Neuronal stem cell (in vitro differentiated cells): Measurements from ENCODE around the gene MEGF8.

ENCODE experiments used
- DNase-seq: peaks from one replicate; pipeline ENCODE4 v3.0.0-alpha.2; 2013; ENCODE audit warnings: low spot score
- H2AFZ ChIP-seq: one replicate; pipeline ENCODE4 v1.6.1; 2013; ENCODE audit warnings: mild to moderate bottlenecking, low read length, inconsistent platforms
- H2AK5ac ChIP-seq: 2 replicates; pipeline ENCODE4 v1.6.1; 2013; ENCODE audit warnings: low read depth, mild to moderate bottlenecking, inconsistent platforms, low read length, moderate library complexity, mixed read lengths
- H2BK120ac ChIP-seq: 2 replicates; pipeline ENCODE4 v1.6.1; 2013; ENCODE audit warnings: low read depth, mild to moderate bottlenecking, inconsistent platforms, low read length, moderate library complexity, mixed read lengths
- H2BK12ac ChIP-seq: one replicate; pipeline ENCODE4 v1.6.1; 2013; ENCODE audit warnings: low read length, inconsistent platforms
- H2BK15ac ChIP-seq: 2 replicates; pipeline ENCODE4 v1.6.1; 2013; ENCODE audit warnings: mild to moderate bottlenecking, low read length, inconsistent platforms, mixed read lengths
- H2BK5ac ChIP-seq: one replicate; pipeline ENCODE4 v1.6.1; 2013; ENCODE audit warnings: inconsistent platforms, mild to moderate bottlenecking, low read length, moderate library complexity
- H3K14ac ChIP-seq: one replicate; pipeline ENCODE4 v1.6.1; 2013; ENCODE audit warnings: low read length, inconsistent platforms
- H3K18ac ChIP-seq: 2 replicates; pipeline ENCODE4 v1.6.1; 2013; ENCODE audit warnings: low read length, inconsistent platforms
- H3K23ac ChIP-seq: 2 replicates; pipeline ENCODE4 v1.6.1; 2013; ENCODE audit warnings: low read depth, mild to moderate bottlenecking, mixed read lengths, low read length, inconsistent platforms; ENCODE audit not compliant: poor library complexity
- H3K27ac ChIP-seq: replicated peaks from 3 replicates; pipeline ENCODE4 v1.5.1; 2013; ENCODE audit warnings: low read length, inconsistent platforms
- H3K27me3 ChIP-seq, 3 experiments: 2 replicates each; pipeline ENCODE4 v1.6.1; 2013; ENCODE audit warnings: low read length in 3 of 3, mild to moderate bottlenecking in 2 of 3, inconsistent platforms in 1 of 3, low read depth in 1 of 3, mixed read lengths in 1 of 3, moderate library complexity in 1 of 3; ENCODE audit not compliant: control insufficient read depth in 3 of 3, insufficient read depth in 3 of 3
- H3K36me3 ChIP-seq, 2 donors: replicated peaks in 1 of 2; 2 replicates each; pipeline ENCODE4 v1.6.1; 2013; ENCODE audit warnings: low read length in 2 of 2; ENCODE audit not compliant: control insufficient read depth in 2 of 2, insufficient read depth in 2 of 2
- H3K4ac ChIP-seq: 2 replicates; pipeline ENCODE4 v1.6.1; 2013; ENCODE audit warnings: inconsistent platforms, mild to moderate bottlenecking, low read length, moderate library complexity
- H3K4me1 ChIP-seq, 2 donors: 1 replicate in 1 of 2; 2 replicates in 1 of 2; pipeline ENCODE4 v1.6.1; 2013; ENCODE audit warnings: low read length in 2 of 2, low read depth in 1 of 2; ENCODE audit not compliant: control insufficient read depth in 2 of 2, insufficient read depth in 1 of 2
- H3K4me2 ChIP-seq: one replicate; pipeline ENCODE4 v1.6.1; 2013; ENCODE audit warnings: mild to moderate bottlenecking, low read length, inconsistent platforms; ENCODE audit not compliant: insufficient read depth, poor library complexity, severe bottlenecking
- H3K4me3 ChIP-seq, 2 donors: 2 replicates each; pipeline ENCODE4 v1.5.1; 2013; ENCODE audit warnings: low read length in 2 of 2, mild to moderate bottlenecking in 2 of 2, inconsistent platforms in 1 of 2, moderate library complexity in 1 of 2
- H3K79me1 ChIP-seq: one replicate; pipeline ENCODE4 v1.6.1; 2013; ENCODE audit warnings: low read depth, mild to moderate bottlenecking, inconsistent platforms, low read length, moderate library complexity
- H3K9ac ChIP-seq: one replicate; pipeline ENCODE4 v1.6.1; 2013; ENCODE audit warnings: mild to moderate bottlenecking, low read depth, low read length, inconsistent platforms; ENCODE audit not compliant: poor library complexity
- H3K9me3 ChIP-seq, 2 donors: replicated peaks in 1 of 2; 2 replicates each; pipeline versions ENCODE3 to v1.6.1; 2013; ENCODE audit warnings: low read length in 2 of 2, mild to moderate bottlenecking in 2 of 2, inconsistent platforms in 1 of 2, low read depth in 1 of 2, mixed read lengths in 1 of 2, moderate library complexity in 1 of 2; ENCODE audit not compliant: control insufficient read depth in 2 of 2, insufficient read depth in 1 of 2
- H4K8ac ChIP-seq: one replicate; pipeline ENCODE4 v1.6.1; 2013; ENCODE audit warnings: low read depth, mild to moderate bottlenecking, inconsistent platforms, low read length, moderate library complexity
- H4K91ac ChIP-seq: one replicate; pipeline ENCODE4 v1.6.1; 2013; ENCODE audit warnings: low read length, low read depth, mild to moderate bottlenecking, inconsistent platforms; ENCODE audit not compliant: poor library complexity
- WGBS, 2 donors: extraction: QIAGEN DNeasy Blood & Tissue Kit; methylation state at CpG; one replicate each; pipeline ENCODE4 v1.1.7; 2013; ENCODE audit warnings: missing lambda C conversion rate in 2 of 2, mixed read lengths in 1 of 2; ENCODE audit not compliant: insufficient read length in 2 of 2, insufficient replicate concordance in 1 of 2; ENCODE audit errors: extremely low coverage in 2 of 2; 5-methylcytosine and 5-hydroxymethylcytosine counted together

The MEGF8 gene

GRCh38 chr19:42313096-42313839 lies 12.2 kb upstream of the MEGF8 start, which contains the start of gene TMEM145:
Gene TMEM145 (plus strand): TSS chr19:42313309. CDS start chr19:42313377, 68 bp downstream.
- Histone ChIP-seq H3K4ac (no peak within 1 kb of the TSS), H4K91ac (no peak within 1 kb of the TSS), H2AK5ac (peak within 1 kb of the TSS; percentile 2), H3K27ac (no peak within 1 kb of the TSS), H3K79me1 (no peaks in the 10 kb centered on the region), H2BK12ac (no peak within 1 kb of the TSS), H3K23ac (peak within 1 kb of the TSS; percentile 83), H3K4me3 (peak within 1 kb of the TSS; percentile 52 to 79), H3K14ac (no peak within 1 kb of the TSS), H3K36me3 (no peaks in the 10 kb centered on the region), H3K4me2 (peak within 1 kb of the TSS; percentile 98), H3K4me1 (peaks cover 5 to 8% of the 10 kb centered on the region in 2 donors), H2BK5ac (no peak within 1 kb of the TSS), H3K18ac (peak within 1 kb of the TSS; percentile 85), H2BK15ac (no peak within 1 kb of the TSS), H3K9me3 (no peaks in the 10 kb centered on the region), H2BK120ac (no peak within 1 kb of the TSS), H3K27me3 (peaks cover 0 to 17% (median 0%) of the 10 kb centered on the region in 3 experiments), H2AFZ (peak within 1 kb of the TSS; percentile 96), H4K8ac (no peak within 1 kb of the TSS), H3K9ac (peak within 1 kb of the TSS; percentile 44)
- WGBS, 2 donors: no CpG with 5 or more reads among the region's 67 CpGs
- peak; percentile 51 for DNase-seq

- Histone ChIP-seq H4K91ac (no peak overlapping the region), H3K18ac (peak overlapping the region; percentile 72), H2BK12ac (no peak overlapping the region), H2AK5ac (no peak overlapping the region), H3K4me3 (peak overlapping the region in 1 of 2 donors; percentile 52), H3K9ac (no peak overlapping the region), H3K36me3 (no peaks in the 10 kb centered on the region), H3K9me3 (no peaks in the 10 kb centered on the region), H2BK5ac (no peak overlapping the region), H2AFZ (peak overlapping the region; percentile 96), H3K4me1 (peaks cover 5 to 8% of the 10 kb centered on the region in 2 donors), H2BK120ac (no peak overlapping the region), H2BK15ac (peak overlapping the region; percentile 6), H3K4ac (no peak overlapping the region), H3K14ac (no peak overlapping the region), H3K4me2 (peak overlapping the region; percentile 98), H4K8ac (no peak overlapping the region), H3K23ac (peak overlapping the region; percentile 73), H3K79me1 (no peaks in the 10 kb centered on the region), H3K27me3 (peaks cover 0 to 17% (median 0%) of the 10 kb centered on the region in 3 experiments), H3K27ac (no peak overlapping the region)
- no peak for DNase-seq
- WGBS, 2 donors: no CpG with 5 or more reads among the region's 26 CpGs
Observed at GRCh38 chr19:42313840-42314755, 11.3 kb upstream of the MEGF8 start.

- Histone ChIP-seq H3K18ac (peak overlapping the region; percentile 64), H2AK5ac (no peak overlapping the region), H3K4me1 (peaks cover 5 to 8% of the 10 kb centered on the region in 2 donors), H3K4me3 (no peak overlapping the region), H3K23ac (no peak overlapping the region), H3K14ac (no peak overlapping the region), H3K79me1 (no peaks in the 10 kb centered on the region), H2BK12ac (no peak overlapping the region), H2BK120ac (no peak overlapping the region), H3K4ac (no peak overlapping the region), H3K9ac (no peak overlapping the region), H2BK15ac (no peak overlapping the region), H3K27me3 (peaks cover 0 to 17% (median 0%) of the 10 kb centered on the region in 3 experiments), H4K91ac (no peak overlapping the region), H3K9me3 (no peaks in the 10 kb centered on the region), H4K8ac (no peak overlapping the region), H2BK5ac (no peak overlapping the region), H3K27ac (no peak overlapping the region), H2AFZ (no peak overlapping the region), H3K4me2 (no peak overlapping the region), H3K36me3 (no peaks in the 10 kb centered on the region)
- WGBS, 2 donors: no CpG with 5 or more reads among the region's 5 CpGs
- no peak for DNase-seq
Observed at GRCh38 chr19:42315024-42315423, 10.4 kb upstream of the MEGF8 start.
